NCI-H146 treated with DMSO at 0.1 percent for 48 hours (cell line): ENCODE measurements around the gene GINS1.
"Not testable (repeated sequence)": the region's sequence is repeated elsewhere in the genome, so short reads cannot be mapped to it uniquely, and the experiment has no call there.

Experiments used
- DNase-seq: peaks from one replicate; lab custom pipeline; 2025; ENCODE audit not compliant: unreplicated experiment; lab: John Stamatoyannopoulos, UW

GINS1 gene

DNA sequence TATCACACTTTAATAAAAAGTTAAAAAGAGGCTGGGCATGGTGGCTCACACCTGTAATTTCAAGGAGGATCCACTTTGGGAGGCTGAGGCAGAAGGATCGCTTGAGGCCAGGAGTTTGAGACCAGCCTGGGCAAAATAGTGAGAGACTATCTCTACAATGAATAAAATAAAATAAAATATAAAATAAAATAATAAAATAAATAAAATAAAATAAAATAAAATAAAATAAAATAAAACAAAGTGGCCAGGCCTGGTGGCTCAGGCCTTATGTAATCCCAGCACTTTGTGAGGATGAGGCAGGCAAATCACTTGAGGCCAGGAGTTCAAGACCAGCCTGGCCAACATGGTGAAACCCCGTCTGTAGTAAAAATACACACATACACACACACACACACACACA, 65.8 kb downstream of the GINS1 start:
- DNase-seq, result not testable (repeated sequence)

DNA sequence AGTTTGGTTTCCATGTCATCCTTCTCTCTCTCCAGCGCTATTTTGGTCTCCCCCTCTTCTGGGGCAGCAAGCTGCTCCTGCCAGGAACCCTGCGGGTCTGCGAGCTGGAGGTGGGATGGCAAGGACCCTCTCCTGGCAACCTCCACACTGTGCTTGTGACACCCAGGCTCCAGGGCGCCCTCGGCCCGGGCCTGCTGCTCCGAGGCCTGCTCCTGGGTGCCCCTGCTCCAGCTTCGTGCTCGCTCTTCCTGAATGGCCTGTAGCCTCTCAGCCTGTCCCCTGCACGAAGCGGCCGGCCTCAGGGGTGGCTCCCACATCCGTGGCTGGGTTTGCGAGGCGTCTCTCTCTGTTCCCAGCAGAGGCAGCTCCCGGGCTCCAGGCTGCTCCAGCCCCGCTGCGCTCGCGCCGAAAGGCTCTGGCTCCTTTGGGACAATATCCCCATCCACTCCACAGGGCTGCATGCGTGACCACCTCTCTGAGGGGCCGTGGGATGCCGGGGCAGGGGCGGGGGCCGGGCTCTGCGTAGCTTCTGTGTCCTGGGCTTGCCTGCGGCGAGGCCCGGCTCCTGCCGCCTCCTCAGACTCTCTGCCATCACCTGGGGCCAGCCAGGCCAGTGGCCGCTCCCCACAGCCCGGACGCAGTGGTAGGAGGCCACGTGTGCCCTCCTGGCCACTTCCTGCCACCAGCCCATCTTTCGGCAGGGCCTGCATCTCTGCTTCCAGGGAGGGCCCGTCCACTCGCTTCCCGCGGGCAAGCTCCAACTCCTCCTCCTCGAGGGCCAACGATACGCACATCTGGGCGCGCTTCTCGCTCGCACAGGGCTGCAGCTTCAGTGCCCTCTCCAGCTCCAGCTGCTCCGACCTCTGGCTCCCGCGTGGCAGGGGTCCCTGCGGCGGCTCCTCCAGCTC, 68.9 kb downstream of the GINS1 start:
- no peak for DNase-seq

GRCh38 chr20:25477014-25477882, 69.8 kb downstream of the GINS1 start:
- no peak for DNase-seq

- no peak for DNase-seq
These were observed 71.6 kb downstream of the GINS1 start for GRCh38 chr20:25478889-25479568.

GRCh38 chr20:25479638-25480037, 72.2 kb downstream of the GINS1 start:
- DNase-seq, result no peak

GRCh38 chr20:25480156-25480555, 72.7 kb downstream of the GINS1 start:
- DNase-seq, result no peak

GRCh38 chr20:25480797-25481196, 73.3 kb downstream of the GINS1 start:
- no peak for DNase-seq

DNA sequence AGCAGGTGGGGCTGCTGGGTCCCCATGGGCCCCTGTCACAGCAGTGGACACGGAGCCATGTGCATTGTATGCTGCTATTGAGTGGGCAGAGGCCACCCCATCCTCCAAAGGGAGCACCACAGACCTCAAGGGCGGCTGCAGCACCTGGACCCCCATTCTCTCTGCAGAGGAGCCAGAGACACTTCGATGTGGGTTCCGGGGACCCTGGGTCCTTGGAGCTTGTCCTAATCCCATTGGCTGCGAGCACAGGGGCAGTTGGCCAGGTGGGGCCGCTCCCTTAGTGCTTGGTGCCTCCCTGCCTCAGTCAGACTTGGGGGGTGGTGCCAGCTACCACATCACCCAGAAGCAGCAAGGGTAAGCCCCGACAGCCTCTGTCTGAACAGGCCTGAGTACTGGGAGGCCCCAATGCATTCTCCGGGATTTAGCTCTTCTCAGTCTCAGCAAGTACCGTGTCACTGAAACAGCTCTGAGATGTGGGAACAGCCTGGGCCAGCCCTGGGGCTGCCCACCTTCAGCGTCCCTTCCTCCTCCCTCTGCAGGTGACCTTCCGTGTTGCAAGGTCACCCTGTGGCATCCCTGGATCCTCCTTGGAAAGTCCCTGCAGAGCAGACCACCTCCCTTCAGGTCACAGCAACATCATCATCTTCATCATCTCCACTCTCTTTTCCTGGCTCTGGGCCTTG, 73.9 kb downstream of the GINS1 start:
- no peak for DNase-seq

GRCh38 chr20:25481918-25482253, 74.4 kb downstream of the GINS1 start:
- DNase-seq, result no peak

GRCh38 chr20:25483431-25484132, 76.1 kb downstream of the GINS1 start:
- no peak for DNase-seq

GRCh38 chr20:25484224-25484846, 76.9 kb downstream of the GINS1 start:
- no peak for DNase-seq

DNA sequence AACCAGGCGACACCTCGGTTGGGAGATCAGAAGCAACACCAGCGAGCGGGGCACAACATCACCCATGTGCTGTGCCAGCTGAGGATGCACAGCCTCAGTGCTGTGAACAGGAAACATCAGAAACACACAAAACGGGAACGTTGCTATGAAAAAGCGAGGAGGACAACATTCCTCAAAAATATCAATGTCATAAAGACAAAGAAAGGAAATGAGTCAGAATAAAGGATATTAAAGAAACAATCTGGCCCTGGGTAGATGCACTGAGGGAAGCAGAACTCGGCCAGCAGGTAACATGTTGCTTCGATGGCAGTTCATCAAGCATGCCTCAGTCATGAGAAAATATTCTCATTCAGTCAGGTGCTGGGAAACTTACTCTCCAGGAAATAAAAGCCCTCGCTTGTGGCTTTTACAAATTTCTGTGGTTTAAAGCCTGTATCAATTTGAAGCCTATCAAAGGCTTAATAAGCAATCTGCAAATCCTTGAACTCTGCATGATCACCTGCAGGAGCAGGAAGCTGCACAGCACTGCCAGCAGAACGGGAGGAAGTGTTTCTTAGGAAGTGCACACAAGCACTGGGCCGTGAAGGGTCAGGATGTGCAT, 77.5 kb downstream of the GINS1 start:
- no peak for DNase-seq

- no peak for DNase-seq
These were observed 78.4 kb downstream of the GINS1 start for GRCh38 chr20:25485872-25486271.

- no peak for DNase-seq
These were observed 78.9 kb downstream of the GINS1 start for GRCh38 chr20:25486377-25486776.

DNA sequence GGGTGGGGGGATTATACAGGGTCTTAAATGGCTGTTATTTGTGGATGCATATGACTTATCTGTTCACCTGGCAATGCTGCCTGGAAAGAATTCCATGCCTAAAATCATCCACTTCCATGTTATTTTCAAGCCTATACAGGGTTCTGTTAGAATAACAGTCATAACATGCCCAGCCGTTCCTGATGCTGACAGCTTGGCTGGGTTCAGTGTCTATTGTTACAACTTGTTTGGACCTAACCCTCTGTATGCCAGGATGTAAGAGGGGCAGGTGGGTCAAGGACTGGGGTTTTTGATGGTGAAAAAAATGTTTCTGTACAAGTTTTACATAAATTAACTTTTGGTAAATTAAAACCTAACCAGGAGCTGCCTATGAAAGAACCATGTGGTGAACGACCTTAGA, 79.8 kb downstream of the GINS1 start:
- DNase-seq, result no peak

DNA sequence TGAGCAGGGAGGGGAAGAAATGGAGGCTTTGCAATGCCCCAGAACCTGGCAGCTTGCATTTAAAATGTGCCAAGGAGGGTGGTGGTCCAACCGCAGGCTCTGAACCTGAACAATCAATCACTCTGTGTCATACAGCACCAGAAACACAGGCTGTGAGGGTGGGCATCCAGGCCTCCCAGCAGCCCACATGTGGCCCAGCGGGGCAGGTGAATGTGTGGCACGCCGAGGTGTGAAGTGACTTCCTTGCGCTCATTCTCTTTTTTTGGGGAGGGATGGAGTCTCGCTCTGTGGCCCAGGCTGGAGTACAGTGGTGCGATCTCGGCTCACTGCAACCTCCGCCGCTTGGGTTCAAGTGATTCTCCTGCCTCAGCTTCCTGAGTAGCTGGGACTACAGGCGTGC, 80.5 kb downstream of the GINS1 start:
- no peak for DNase-seq

- no peak for DNase-seq
These were observed 81.9 kb downstream of the GINS1 start for GRCh38 chr20:25489221-25489871.

DNA sequence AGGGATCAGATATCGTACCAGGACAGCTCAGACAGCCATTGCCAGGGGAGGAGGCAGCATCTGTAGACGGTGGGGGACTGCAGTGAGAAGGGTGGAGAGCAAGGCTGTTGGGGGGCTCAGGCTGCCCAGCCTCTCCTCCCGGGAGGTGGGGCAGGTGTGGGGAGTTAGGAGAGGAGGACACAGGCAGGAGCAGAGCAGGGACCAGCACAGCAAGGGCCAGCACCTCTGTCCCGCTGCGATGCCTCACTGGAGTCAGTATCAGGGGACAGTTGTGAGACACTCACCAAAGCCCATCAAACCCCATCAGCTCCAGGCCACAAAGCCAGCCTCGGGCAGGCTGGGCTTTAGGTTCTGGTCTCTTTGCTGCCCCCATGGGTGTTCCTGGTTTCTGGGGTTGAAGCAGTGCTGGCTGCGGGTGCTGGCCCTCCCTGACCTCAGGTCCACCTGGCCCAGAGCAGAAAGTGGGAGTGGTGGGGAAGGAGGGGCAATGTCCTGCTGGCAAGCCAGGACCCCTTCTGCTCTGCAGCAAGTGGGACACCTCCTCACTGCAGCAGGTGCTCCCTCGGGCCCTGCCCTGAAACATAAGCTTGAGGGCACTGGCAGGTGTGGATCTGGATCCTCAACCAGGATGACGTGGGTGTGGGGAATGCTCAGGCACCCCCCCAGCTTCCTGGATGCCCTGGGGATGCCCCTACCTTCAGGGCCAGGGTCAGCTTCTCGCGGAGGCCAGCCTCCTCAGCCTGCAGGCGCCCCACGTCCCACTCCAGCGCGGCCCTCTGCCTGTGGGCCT, 83.4 kb downstream of the GINS1 start:
- no peak for DNase-seq
